ENCODE measurements around the gene UBL3. TPM values are rescaled to one million over a fixed set of nuclear protein-coding genes. Genes with fewer than 3 reads are reported as not detected.

Gene UBL3
- total and polyA plus RNA-seq, 10 of the 15 experiments (the other 5 are each of a cell fraction or from before 2014, with no cell fraction given): 5.5 to 13.7 (median 10.6) TPM

GRCh38 chr13:29803221-29803620, 47.2 kb downstream of the UBL3 start:
- WGBS (ENCODE audit: insufficient coverage, insufficient replicate concordance, low lambda C conversion rate, missing lambda C conversion rate): 97% methylated on average over 3 of the region's 3 CpGs
- no peaks in the 10 kb centered on the region for H4K20me1 ChIP-seq (ENCODE audit: control insufficient read depth, insufficient read depth)
- TF ChIP-seq TAF1 (IDR thresholded peaks at IDR 0.05; ENCODE audit: borderline replicate concordance, low read depth, low read length) (no peak), HDGF (IDR thresholded peaks at IDR 0.05) (no peak), MYC (IDR thresholded peaks at IDR 0.05; ENCODE audit: insufficient read depth, insufficient read length, insufficient replicate concordance, low read length, severe bottlenecking) (no peak), SIN3A (IDR thresholded peaks at IDR 0.05; ENCODE audit: low read depth, low read length) (no peak)
- H3K27me3 ChIP-seq (replicated peaks in 1 of 2; ENCODE audit: control insufficient read depth in 2 of 2, insufficient read depth in 2 of 2, low read length in 1 of 2): no peaks in the 10 kb centered on the region
- H3K9me3 ChIP-seq (replicated peaks; ENCODE audit: control insufficient read depth, insufficient read depth, low read length): no peaks in the 10 kb centered on the region; the same call in 2 of the 3 replicates
- no peak for ATAC-seq
- H3K79me2 ChIP-seq (ENCODE audit: control insufficient read depth, insufficient read depth, low read length): peaks cover 3% of the 10 kb centered on the region
- H3K9ac ChIP-seq (ENCODE audit: control insufficient read depth, insufficient read depth, low read length): no peak overlapping the region
- H3K4me2 ChIP-seq (ENCODE audit: control insufficient read depth, insufficient read depth): no peak overlapping the region
- H3K4me1 ChIP-seq (ENCODE audit: control insufficient read depth, insufficient read depth, low read length): peaks cover 3% of the 10 kb centered on the region; the same call in 1 of the 2 replicates
- no peaks in the 10 kb centered on the region for H3K36me3 ChIP-seq (ENCODE audit: control insufficient read depth in 2 of 2, insufficient read depth in 2 of 2, low read length in 1 of 2)
- ChIA-PET CTCF (no interaction called here), RAD21 (ENCODE audit: unreplicated experiment) (interaction anchor here (0.8 kb wide), 1 partner anchor 42 kb away, joined by 3 read pairs; no protein-coding TSS in a partner anchor), POLR2A (no interaction called here), SMC1A (ENCODE audit: uncharacterized antibody, unreplicated experiment) (interaction anchor here (1.1 kb wide), 1 partner anchor 12 kb away, joined by 4 read pairs; no protein-coding TSS in a partner anchor)
- H3K4me3 ChIP-seq: no peak overlapping the region
- H2AFZ ChIP-seq (ENCODE audit: control insufficient read depth, low read depth, low read length): no peak overlapping the region
- FAIRE-seq: no peak
- H3K27ac ChIP-seq (ENCODE audit: control insufficient read depth, insufficient read depth): no peak overlapping the region
- intact Hi-C loops (cut with micrococcal nuclease; ENCODE audit: unreplicated experiment): no loop called here
- DNase-seq (ENCODE audit: low read depth, low spot score): no peak
- in situ Hi-C loops (cut with MboI): no loop called here
- BruUV-seq (replicated peaks): no TSS peak

DNA sequence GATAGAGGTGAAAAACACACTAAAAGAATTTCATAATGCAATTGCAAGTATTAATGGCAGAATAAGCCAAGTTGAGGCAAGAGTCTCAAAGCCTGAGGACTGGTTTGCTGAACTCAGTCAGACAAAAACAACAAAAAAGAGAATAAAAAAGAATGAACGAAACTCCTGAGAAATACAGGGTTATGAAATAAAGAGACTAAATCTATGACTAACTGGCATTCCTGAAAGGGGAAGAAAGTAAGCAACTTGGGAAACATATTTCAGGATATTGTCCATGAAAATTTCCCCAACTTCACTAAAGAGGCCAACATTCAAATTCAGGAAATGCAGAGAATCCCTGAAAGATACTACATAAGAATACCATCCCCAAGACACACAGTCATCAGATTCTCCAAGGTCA, 47.8 kb downstream of the UBL3 start:
- ChIA-PET RAD21 (ENCODE audit: unreplicated experiment) (interaction anchor here (1.3 kb wide), 1 partner anchor 13 kb away, joined by 4 read pairs; no protein-coding TSS in a partner anchor), POLR2A (no interaction called here), CTCF (interaction anchor here (0.8 to 4.7 kb wide), 2 partner anchors 9 to 31 kb away, joined by 4 to 28 read pairs; no protein-coding TSS in a partner anchor), SMC1A (ENCODE audit: uncharacterized antibody, unreplicated experiment) (interaction anchor here (1.0 to 1.1 kb wide), 2 partner anchors 13 to 31 kb away, joined by 4 read pairs; no protein-coding TSS in a partner anchor)
- in situ Hi-C loops (cut with MboI): no loop called here
- no peak for ATAC-seq
- 100% methylated on average over 1 of the region's 1 CpG for WGBS (ENCODE audit: insufficient coverage, insufficient replicate concordance, low lambda C conversion rate, missing lambda C conversion rate)
- Histone ChIP-seq H3K36me3 (ENCODE audit: control insufficient read depth in 2 of 2, insufficient read depth in 2 of 2, low read length in 1 of 2) (no peaks in the 10 kb centered on the region), H3K4me1 (ENCODE audit: control insufficient read depth, insufficient read depth, low read length) (peaks cover 3% of the 10 kb centered on the region; the same call in 1 of the 2 replicates), H3K27ac (ENCODE audit: control insufficient read depth, insufficient read depth) (no peak overlapping the region), H2AFZ (ENCODE audit: control insufficient read depth, low read depth, low read length) (no peak overlapping the region), H3K9me3 (replicated peaks; ENCODE audit: control insufficient read depth, insufficient read depth, low read length) (no peaks in the 10 kb centered on the region; the same call in 2 of the 3 replicates), H3K79me2 (ENCODE audit: control insufficient read depth, insufficient read depth, low read length) (peaks cover 3% of the 10 kb centered on the region), H3K9ac (ENCODE audit: control insufficient read depth, insufficient read depth, low read length) (no peak overlapping the region), H4K20me1 (ENCODE audit: control insufficient read depth, insufficient read depth) (no peaks in the 10 kb centered on the region), H3K4me3 (no peak overlapping the region), H3K4me2 (ENCODE audit: control insufficient read depth, insufficient read depth) (no peak overlapping the region), H3K27me3 (replicated peaks in 1 of 2; ENCODE audit: control insufficient read depth in 2 of 2, insufficient read depth in 2 of 2, low read length in 1 of 2) (no peaks in the 10 kb centered on the region)
- BruUV-seq (replicated peaks): no TSS peak
- FAIRE-seq: no peak
- DNase-seq (ENCODE audit: low read depth, low spot score): no peak
- intact Hi-C loops (cut with micrococcal nuclease; ENCODE audit: unreplicated experiment): no loop called here
- TF ChIP-seq HDAC6 (IDR thresholded peaks at IDR 0.05; ENCODE audit: unreplicated experiment) (no peak), HCFC1 (IDR thresholded peaks at IDR 0.05; ENCODE audit: low read length) (no peak), FOS (IDR thresholded peaks at IDR 0.05; ENCODE audit: borderline replicate concordance, extremely low read depth, insufficient read length) (no peak), CBX3 (IDR thresholded peaks at IDR 0.05; ENCODE audit: borderline replicate concordance, low read depth) (no peak), ZNF274 (IDR thresholded peaks at IDR 0.05; ENCODE audit: insufficient read depth, insufficient read length) (no peak), RAD51 (IDR thresholded peaks at IDR 0.05) (no peak), YY1 (IDR thresholded peaks at IDR 0.05; ENCODE audit: low read depth, low read length) (no peak), CHD1 (IDR thresholded peaks at IDR 0.05; ENCODE audit: low read depth, low read length) (no peak), KDM1A (IDR thresholded peaks at IDR 0.05; ENCODE audit: borderline replicate concordance) (no peak)
- TF ChIP-seq, protein P1, sequence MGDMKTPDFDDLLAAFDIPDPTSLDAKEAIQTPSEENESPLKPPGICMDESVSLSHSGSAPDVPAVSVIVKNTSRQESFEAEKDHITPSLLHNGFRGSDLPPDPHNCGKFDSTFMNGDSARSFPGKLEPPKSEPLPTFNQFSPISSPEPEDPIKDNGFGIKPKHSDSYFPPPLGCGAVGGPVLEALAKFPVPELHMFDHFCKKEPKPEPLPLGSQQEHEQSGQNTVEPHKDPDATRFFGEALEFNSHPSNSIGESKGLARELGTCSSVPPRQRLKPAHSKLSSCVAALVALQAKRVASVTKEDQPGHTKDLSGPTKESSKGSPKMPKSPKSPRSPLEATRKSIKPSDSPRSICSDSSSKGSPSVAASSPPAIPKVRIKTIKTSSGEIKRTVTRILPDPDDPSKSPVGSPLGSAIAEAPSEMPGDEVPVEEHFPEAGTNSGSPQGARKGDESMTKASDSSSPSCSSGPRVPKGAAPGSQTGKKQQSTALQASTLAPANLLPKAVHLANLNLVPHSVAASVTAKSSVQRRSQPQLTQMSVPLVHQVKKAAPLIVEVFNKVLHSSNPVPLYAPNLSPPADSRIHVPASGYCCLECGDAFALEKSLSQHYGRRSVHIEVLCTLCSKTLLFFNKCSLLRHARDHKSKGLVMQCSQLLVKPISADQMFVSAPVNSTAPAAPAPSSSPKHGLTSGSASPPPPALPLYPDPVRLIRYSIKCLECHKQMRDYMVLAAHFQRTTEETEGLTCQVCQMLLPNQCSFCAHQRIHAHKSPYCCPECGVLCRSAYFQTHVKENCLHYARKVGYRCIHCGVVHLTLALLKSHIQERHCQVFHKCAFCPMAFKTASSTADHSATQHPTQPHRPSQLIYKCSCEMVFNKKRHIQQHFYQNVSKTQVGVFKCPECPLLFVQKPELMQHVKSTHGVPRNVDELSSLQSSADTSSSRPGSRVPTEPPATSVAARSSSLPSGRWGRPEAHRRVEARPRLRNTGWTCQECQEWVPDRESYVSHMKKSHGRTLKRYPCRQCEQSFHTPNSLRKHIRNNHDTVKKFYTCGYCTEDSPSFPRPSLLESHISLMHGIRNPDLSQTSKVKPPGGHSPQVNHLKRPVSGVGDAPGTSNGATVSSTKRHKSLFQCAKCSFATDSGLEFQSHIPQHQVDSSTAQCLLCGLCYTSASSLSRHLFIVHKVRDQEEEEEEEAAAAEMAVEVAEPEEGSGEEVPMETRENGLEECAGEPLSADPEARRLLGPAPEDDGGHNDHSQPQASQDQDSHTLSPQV (IDR thresholded peaks at IDR 0.05): no peak
